GM12878 (cell line): ENCODE results near the gene MINAR1. TPM values are rescaled to one million over a fixed set of nuclear protein-coding genes. Genes with fewer than 3 reads are reported as not detected.

ENCODE experiments used
- ATAC-seq: fragments of 200-7000 bp; cut with Tn5 transposase; 3 replicates; pipeline ENCODE4 v1.9.1; 2020; ENCODE audit warnings: mild to moderate bottlenecking, moderate library complexity
- BruUV-seq: library from RNA; stranded (reverse); fragments of 400-500 nt; replicated peaks from 2 replicates; lab custom pipeline; 2021; lab: Mats Ljungman, UMichigan
- CTCF ChIA-PET: fragments of 300-600 bp; sonication (Branson Sonifier 250); formaldehyde crosslinking; extraction: SDS; loops from one replicate; lab custom pipeline; 2021; ENCODE audit warnings: inconsistent platforms; lab: Yijun Ruan, JAX
- POLR2A ChIA-PET: fragments of 350-600 bp; formaldehyde crosslinking; extraction: SDS; loops from one replicate; lab custom pipeline; 2021; ENCODE audit warnings: inconsistent platforms; lab: Charles Lee
- RAD21 ChIA-PET: fragments of 300-600 bp; sonication (Branson Sonifier 250); formaldehyde crosslinking; loops from one replicate; lab custom pipeline; 2023; ENCODE audit warnings: antibody characterized with exemption; ENCODE audit not compliant: unreplicated experiment; lab: Charles Lee
- SMC1A ChIA-PET: fragments of 300-600 bp; sonication (Branson Sonifier 250); formaldehyde crosslinking; loops from one replicate; lab custom pipeline; 2023; ENCODE audit not compliant: unreplicated experiment, uncharacterized antibody; lab: Charles Lee
- DNase-seq: peaks from one replicate; pipeline ENCODE4 v3.0.0-alpha.2; 2011; ENCODE audit warnings: low read depth, low spot score
- FAIRE-seq: peaks from 3 replicates; lab custom pipeline; 2011; peaks lifted over from hg19 to GRCh38; lab: Jason Lieb, UNC
- H2AFZ ChIP-seq: 2 replicates; pipeline ENCODE4 v1.6.0; 2011; ENCODE audit warnings: low read depth, low read length, control low read depth; ENCODE audit not compliant: control insufficient read depth
- H3K27ac ChIP-seq: 2 replicates; pipeline ENCODE4 v1.5.1; 2011; ENCODE audit warnings: control low read depth; ENCODE audit not compliant: control insufficient read depth, insufficient read depth
- H3K27me3 ChIP-seq, 2 experiments: replicated peaks in 1 of 2; 2 replicates each; pipeline versions ENCODE4 v1.6.0 to v1.6.1; 2011; ENCODE audit warnings: low read length in 1 of 2; ENCODE audit not compliant: control insufficient read depth in 2 of 2, insufficient read depth in 2 of 2
- H3K36me3 ChIP-seq, 2 experiments: 2 replicates each; pipeline ENCODE4 v1.5.1; 2011; ENCODE audit warnings: low read length in 1 of 2; ENCODE audit not compliant: control insufficient read depth in 2 of 2, insufficient read depth in 2 of 2
- H3K4me1 ChIP-seq: 2 replicates; pipeline ENCODE4 v1.6.1; 2011; ENCODE audit warnings: mild to moderate bottlenecking, low read length, moderate library complexity, mixed read lengths; ENCODE audit not compliant: control insufficient read depth, insufficient read depth
- H3K4me2 ChIP-seq: 2 replicates; pipeline ENCODE4 v1.6.0; 2011; ENCODE audit warnings: control low read depth; ENCODE audit not compliant: control insufficient read depth, insufficient read depth
- H3K4me3 ChIP-seq: fragments of 200-600 bp; sonication (generic); 2 replicates; pipeline ENCODE4 v1.5.1; 2016
- H3K79me2 ChIP-seq: 2 replicates; pipeline ENCODE4 v1.6.0; 2011; ENCODE audit warnings: low read length; ENCODE audit not compliant: control insufficient read depth, insufficient read depth
- H3K9ac ChIP-seq: 2 replicates; pipeline ENCODE4 v1.8.0; 2011; ENCODE audit warnings: low read length, control low read depth, mixed read lengths; ENCODE audit not compliant: control insufficient read depth, insufficient read depth
- H3K9me3 ChIP-seq: replicated peaks from 3 replicates; pipeline ENCODE4 v1.5.1; 2011; ENCODE audit warnings: mild to moderate bottlenecking, low read length; ENCODE audit not compliant: control insufficient read depth, insufficient read depth
- H4K20me1 ChIP-seq: 2 replicates; pipeline ENCODE4 v1.6.0; 2011; ENCODE audit not compliant: control insufficient read depth, insufficient read depth
- ATF7 ChIP-seq: fragments of 450-650 bp; IDR thresholded peaks from 2 replicates; pipeline ENCODE4 v1.6.1; 2016; ENCODE audit warnings: low read depth, mild to moderate bottlenecking
- BHLHE40 ChIP-seq, 2 experiments: fragments of 450-650 bp in 1 of 2; IDR thresholded peaks; 2 replicates each; pipeline ENCODE4 v1.6.1; 2011 to 2017; ENCODE audit warnings: low read depth in 2 of 2, borderline replicate concordance in 1 of 2, improper control_type of control experiment in 1 of 2, low read length in 1 of 2, mild to moderate bottlenecking in 1 of 2
- EED ChIP-seq: sonication (generic); IDR thresholded peaks from 2 replicates; pipeline ENCODE4 v1.6.1; 2016; ENCODE audit warnings: antibody characterized with exemption, low read depth
- IRF4 ChIP-seq: IDR thresholded peaks from 2 replicates; pipeline ENCODE4 v1.6.1; 2011; ENCODE audit warnings: low read depth, low read length
- NFYB ChIP-seq: IDR thresholded peaks from 2 replicates; pipeline ENCODE4 v1.6.1; 2011; ENCODE audit warnings: low read depth, mild to moderate bottlenecking, low read length, improper control_type of control experiment, moderate library complexity; ENCODE audit not compliant: insufficient read depth
- SIN3A ChIP-seq: IDR thresholded peaks from 2 replicates; pipeline ENCODE4 v1.6.1; 2012; ENCODE audit warnings: low read depth, low read length, improper control_type of control experiment
- SP1 ChIP-seq: IDR thresholded peaks from one replicate; pipeline ENCODE4 v1.6.1; 2011; ENCODE audit warnings: low read depth, low read length
- TCF7 ChIP-seq: IDR thresholded peaks from 2 replicates; pipeline ENCODE4 v1.6.1; 2014; ENCODE audit warnings: antibody characterized with exemption, borderline replicate concordance
- ZNF24 ChIP-seq: fragments of 450-650 bp; IDR thresholded peaks from 2 replicates; pipeline ENCODE4 v1.6.1; 2017; ENCODE audit warnings: antibody characterized with exemption, mild to moderate bottlenecking
- ZNF274 ChIP-seq: IDR thresholded peaks from one replicate; pipeline ENCODE4 v1.8.0; 2011; ENCODE audit not compliant: insufficient read length, insufficient read depth
- WGBS: methylation state at CpG from one replicate; pipeline ENCODE4 v1.1.6; 2016; ENCODE audit warnings: low lambda C conversion rate; ENCODE audit not compliant: insufficient replicate concordance, insufficient coverage; ENCODE audit errors: missing lambda C conversion rate; 5-methylcytosine and 5-hydroxymethylcytosine counted together
- in situ Hi-C: fragments of 300-500 bp; cut with MboI; formaldehyde crosslinking; loops from 9 replicates; pipeline ENCODE4 v1.14.3; 2018; ENCODE audit warnings: mixed read lengths
- intact Hi-C: fragments of 100-400 bp; cut with micrococcal nuclease; formaldehyde crosslinking; loops from one replicate; pipeline ENCODE4 v1.14.2; 2022; ENCODE audit not compliant: unreplicated experiment
- polyA plus RNA-seq, 11 experiments: library from polyadenylated mRNA; depleted of rRNA in 4 of 11; unstranded in 6 of 11; stranded (reverse) in 5 of 11; fragments of >200 nt; fragmentation: Nextera tagmentation in 4 of 11; fragmentation: Illumina TruSeq in 1 of 11; extraction: Ambion mirVana in 4 of 11; extraction: Trizol in 1 of 11; gene quantifications; 1 replicate in 1 of 11; 2 replicates in 10 of 11; pipeline versions ENCODE4 v1.2.1 to v1.2.3, GENCODE V29; 2011 to 2016; ENCODE audit warnings: inconsistent platforms in 2 of 11, missing spikeins in 2 of 11, low read depth in 1 of 11
- total RNA-seq, 4 experiments: library from RNA; depleted of rRNA in 3 of 4; stranded (reverse); fragments of >200 nt in 3 of 4; fragmentation: Illumina TruSeq in 1 of 4; extraction: Trizol in 1 of 4; gene quantifications; 2 replicates each; pipeline versions ENCODE4 v1.2.1 to v1.2.3, GENCODE V29; 2013 to 2021
- TF ChIP-seq, protein P1 (sequence below): IDR thresholded peaks from 2 replicates; pipeline ENCODE4 v1.6.1; 2012; ENCODE audit warnings: improper control_type of control experiment, low read depth, low read length; ENCODE audit not compliant: insufficient replicate concordance
- TF ChIP-seq, protein P2 (sequence below): fragments of 450-650 bp; IDR thresholded peaks from 2 replicates; pipeline ENCODE4 v1.6.1; 2016; ENCODE audit warnings: mild to moderate bottlenecking
- TF ChIP-seq, protein P3 (sequence below): fragments of 450-650 bp; IDR thresholded peaks from 2 replicates; pipeline ENCODE4 v1.6.1; 2017; ENCODE audit warnings: low read depth, mild to moderate bottlenecking, moderate library complexity
- TF ChIP-seq, protein P4 (sequence below): IDR thresholded peaks from 2 replicates; pipeline ENCODE4 v1.6.1; 2011; ENCODE audit warnings: borderline replicate concordance, low read depth, mild to moderate bottlenecking, moderate library complexity, low read length; ENCODE audit not compliant: insufficient read depth, poor library complexity, severe bottlenecking

The MINAR1 gene
- total and polyA plus RNA-seq, 10 of the 15 experiments (the other 5 are each of a cell fraction or from before 2014, with no cell fraction given), result 0.05 to 0.40 (median 0.24) TPM

DNA sequence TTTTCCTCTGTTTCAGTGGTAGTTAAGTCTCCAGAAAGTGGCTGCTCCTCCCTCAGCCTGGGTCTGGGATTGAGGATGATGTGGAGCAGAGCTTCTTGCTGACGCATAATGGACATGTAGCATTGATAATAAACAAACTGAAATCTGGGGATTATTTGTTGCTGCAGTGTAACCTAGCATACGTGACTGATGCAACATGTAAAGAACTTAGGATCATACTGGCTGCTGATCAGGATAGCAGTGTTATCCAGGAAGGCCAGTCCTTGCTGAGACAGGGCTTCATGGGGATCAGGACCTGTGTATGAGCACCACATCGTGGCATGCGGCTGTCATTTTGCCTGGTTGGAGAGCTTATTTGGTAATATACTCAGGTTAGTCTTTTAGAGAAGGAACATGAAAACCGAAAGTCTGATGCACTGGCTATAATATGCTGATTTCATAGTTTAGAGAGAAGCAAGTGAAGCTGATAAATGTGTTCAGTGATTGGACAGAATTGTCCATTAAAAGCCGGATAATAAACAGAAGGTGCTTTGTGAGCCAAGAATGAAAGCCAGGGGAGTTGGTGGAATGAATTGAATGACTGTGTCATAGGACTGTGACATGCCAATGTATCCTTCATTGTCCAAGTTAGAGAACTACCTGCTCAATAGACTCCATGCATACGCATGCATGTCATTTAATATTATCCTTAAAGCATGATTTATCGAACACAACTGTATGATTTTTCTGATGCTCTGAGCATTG lies 4.1 kb downstream of the MINAR1 start:
- Histone ChIP-seq H3K4me1 (no peaks in the 10 kb centered on the region), H3K9ac (no peak overlapping the region), H3K79me2 (no peaks in the 10 kb centered on the region), H3K4me3 (no peak overlapping the region), H3K4me2 (no peak overlapping the region), H2AFZ (no peak overlapping the region), H3K36me3 (no peaks in the 10 kb centered on the region), H3K27ac (no peak overlapping the region), H3K9me3 (no peaks in the 10 kb centered on the region), H3K27me3 (peaks cover 8 to 20% of the 10 kb centered on the region in 2 experiments), H4K20me1 (no peaks in the 10 kb centered on the region)
- ChIA-PET SMC1A (no interaction called here), RAD21 (no interaction called here), CTCF (interaction anchor here (1.4 kb wide), 1 partner anchor 160 kb away, joined by 4 read pairs; no protein-coding TSS in a partner anchor), POLR2A (no interaction called here)
- WGBS, result 47% methylated on average over 8 of the region's 8 CpGs
- intact Hi-C loops, result no loop called here
- no peak for ATAC-seq
- BruUV-seq, result no TSS peak
- no peak for FAIRE-seq
- no peak for DNase-seq
- in situ Hi-C loops, result no loop called here
- TF ChIP-seq EED, result no peak
- TF ChIP-seq ATF7, result no peak
- TF ChIP-seq, protein P1, sequence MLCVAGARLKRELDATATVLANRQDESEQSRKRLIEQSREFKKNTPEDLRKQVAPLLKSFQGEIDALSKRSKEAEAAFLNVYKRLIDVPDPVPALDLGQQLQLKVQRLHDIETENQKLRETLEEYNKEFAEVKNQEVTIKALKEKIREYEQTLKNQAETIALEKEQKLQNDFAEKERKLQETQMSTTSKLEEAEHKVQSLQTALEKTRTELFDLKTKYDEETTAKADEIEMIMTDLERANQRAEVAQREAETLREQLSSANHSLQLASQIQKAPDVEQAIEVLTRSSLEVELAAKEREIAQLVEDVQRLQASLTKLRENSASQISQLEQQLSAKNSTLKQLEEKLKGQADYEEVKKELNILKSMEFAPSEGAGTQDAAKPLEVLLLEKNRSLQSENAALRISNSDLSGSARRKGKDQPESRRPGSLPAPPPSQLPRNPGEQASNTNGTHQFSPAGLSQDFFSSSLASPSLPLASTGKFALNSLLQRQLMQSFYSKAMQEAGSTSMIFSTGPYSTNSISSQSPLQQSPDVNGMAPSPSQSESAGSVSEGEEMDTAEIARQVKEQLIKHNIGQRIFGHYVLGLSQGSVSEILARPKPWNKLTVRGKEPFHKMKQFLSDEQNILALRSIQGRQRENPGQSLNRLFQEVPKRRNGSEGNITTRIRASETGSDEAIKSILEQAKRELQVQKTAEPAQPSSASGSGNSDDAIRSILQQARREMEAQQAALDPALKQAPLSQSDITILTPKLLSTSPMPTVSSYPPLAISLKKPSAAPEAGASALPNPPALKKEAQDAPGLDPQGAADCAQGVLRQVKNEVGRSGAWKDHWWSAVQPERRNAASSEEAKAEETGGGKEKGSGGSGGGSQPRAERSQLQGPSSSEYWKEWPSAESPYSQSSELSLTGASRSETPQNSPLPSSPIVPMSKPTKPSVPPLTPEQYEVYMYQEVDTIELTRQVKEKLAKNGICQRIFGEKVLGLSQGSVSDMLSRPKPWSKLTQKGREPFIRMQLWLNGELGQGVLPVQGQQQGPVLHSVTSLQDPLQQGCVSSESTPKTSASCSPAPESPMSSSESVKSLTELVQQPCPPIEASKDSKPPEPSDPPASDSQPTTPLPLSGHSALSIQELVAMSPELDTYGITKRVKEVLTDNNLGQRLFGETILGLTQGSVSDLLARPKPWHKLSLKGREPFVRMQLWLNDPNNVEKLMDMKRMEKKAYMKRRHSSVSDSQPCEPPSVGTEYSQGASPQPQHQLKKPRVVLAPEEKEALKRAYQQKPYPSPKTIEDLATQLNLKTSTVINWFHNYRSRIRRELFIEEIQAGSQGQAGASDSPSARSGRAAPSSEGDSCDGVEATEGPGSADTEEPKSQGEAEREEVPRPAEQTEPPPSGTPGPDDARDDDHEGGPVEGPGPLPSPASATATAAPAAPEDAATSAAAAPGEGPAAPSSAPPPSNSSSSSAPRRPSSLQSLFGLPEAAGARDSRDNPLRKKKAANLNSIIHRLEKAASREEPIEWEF, result no peak
- no peak for TF ChIP-seq NFYB
- TF ChIP-seq IRF4, result no peak
- TF ChIP-seq, protein P2, sequence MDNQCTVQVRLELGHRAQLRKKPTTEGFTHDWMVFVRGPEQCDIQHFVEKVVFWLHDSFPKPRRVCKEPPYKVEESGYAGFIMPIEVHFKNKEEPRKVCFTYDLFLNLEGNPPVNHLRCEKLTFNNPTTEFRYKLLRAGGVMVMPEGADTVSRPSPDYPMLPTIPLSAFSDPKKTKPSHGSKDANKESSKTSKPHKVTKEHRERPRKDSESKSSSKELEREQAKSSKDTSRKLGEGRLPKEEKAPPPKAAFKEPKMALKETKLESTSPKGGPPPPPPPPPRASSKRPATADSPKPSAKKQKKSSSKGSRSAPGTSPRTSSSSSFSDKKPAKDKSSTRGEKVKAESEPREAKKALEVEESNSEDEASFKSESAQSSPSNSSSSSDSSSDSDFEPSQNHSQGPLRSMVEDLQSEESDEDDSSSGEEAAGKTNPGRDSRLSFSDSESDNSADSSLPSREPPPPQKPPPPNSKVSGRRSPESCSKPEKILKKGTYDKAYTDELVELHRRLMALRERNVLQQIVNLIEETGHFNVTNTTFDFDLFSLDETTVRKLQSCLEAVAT, result no peak
- no peak for TF ChIP-seq ZNF24
- no peak for TF ChIP-seq ZNF274
- TF ChIP-seq, protein P3, sequence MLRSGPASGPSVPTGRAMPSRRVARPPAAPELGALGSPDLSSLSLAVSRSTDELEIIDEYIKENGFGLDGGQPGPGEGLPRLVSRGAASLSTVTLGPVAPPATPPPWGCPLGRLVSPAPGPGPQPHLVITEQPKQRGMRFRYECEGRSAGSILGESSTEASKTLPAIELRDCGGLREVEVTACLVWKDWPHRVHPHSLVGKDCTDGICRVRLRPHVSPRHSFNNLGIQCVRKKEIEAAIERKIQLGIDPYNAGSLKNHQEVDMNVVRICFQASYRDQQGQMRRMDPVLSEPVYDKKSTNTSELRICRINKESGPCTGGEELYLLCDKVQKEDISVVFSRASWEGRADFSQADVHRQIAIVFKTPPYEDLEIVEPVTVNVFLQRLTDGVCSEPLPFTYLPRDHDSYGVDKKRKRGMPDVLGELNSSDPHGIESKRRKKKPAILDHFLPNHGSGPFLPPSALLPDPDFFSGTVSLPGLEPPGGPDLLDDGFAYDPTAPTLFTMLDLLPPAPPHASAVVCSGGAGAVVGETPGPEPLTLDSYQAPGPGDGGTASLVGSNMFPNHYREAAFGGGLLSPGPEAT, result no peak
- TF ChIP-seq, protein P4, sequence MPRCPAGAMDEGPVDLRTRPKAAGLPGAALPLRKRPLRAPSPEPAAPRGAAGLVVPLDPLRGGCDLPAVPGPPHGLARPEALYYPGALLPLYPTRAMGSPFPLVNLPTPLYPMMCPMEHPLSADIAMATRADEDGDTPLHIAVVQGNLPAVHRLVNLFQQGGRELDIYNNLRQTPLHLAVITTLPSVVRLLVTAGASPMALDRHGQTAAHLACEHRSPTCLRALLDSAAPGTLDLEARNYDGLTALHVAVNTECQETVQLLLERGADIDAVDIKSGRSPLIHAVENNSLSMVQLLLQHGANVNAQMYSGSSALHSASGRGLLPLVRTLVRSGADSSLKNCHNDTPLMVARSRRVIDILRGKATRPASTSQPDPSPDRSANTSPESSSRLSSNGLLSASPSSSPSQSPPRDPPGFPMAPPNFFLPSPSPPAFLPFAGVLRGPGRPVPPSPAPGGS, result no peak
- no peak for TF ChIP-seq SIN3A
- TF ChIP-seq TCF7, result no peak
- no peak for TF ChIP-seq SP1
- no peak for TF ChIP-seq BHLHE40 (IDR thresholded peaks at IDR 0.05; ENCODE audit: borderline replicate concordance in 1 of 2, low read depth in 2 of 2, low read length in 1 of 2)
